Measurements from ENCODE around the gene AP4M1.

AP4M1 gene

GRCh38 chr7:100087055-100087750 is 14.2 kb upstream of the AP4M1 start:
- DNase-seq (ENCODE audit: low read depth in 2 of 2), result no peak

- DNase-seq (ENCODE audit: low read depth in 2 of 2), result no peak
These were observed 13.3 kb upstream of the AP4M1 start for GRCh38 chr7:100088095-100088620.

- peak; percentile 64 to 84 for DNase-seq (ENCODE audit: low read depth in 2 of 2)
These were observed 12.6 kb upstream of the AP4M1 start, which contains the start of gene COPS6 for GRCh38 chr7:100088621-100089457. Gene COPS6, plus strand, starts transcription at chr7:100088969. Its CDS starts 22 bp downstream, at chr7:100088991.

- DNase-seq (ENCODE audit: low read depth in 2 of 2), result no peak
These were observed 11.8 kb upstream of the AP4M1 start for GRCh38 chr7:100089458-100090196.

GRCh38 chr7:100090527-100091410 is 10.7 kb upstream of the AP4M1 start:
- DNase-seq (ENCODE audit: low read depth in 2 of 2), result no peak

GRCh38 chr7:100091411-100092181 is 9.8 kb upstream of the AP4M1 start:
- DNase-seq (ENCODE audit: low read depth in 2 of 2), result no peak

- DNase-seq (ENCODE audit: low read depth in 2 of 2), result no peak
These were observed 8.4 kb upstream of the AP4M1 start for GRCh38 chr7:100093054-100093453.

GRCh38 chr7:100093498-100093897 is 7.9 kb upstream of the AP4M1 start:
- DNase-seq (ENCODE audit: low read depth in 2 of 2), result no peak

GRCh38 chr7:100093925-100094486 is 7.4 kb upstream of the AP4M1 start:
- DNase-seq (ENCODE audit: low read depth in 2 of 2), result no peak

GRCh38 chr7:100095289-100095688 is 6.2 kb upstream of the AP4M1 start:
- no peak for DNase-seq (ENCODE audit: low read depth in 2 of 2)

GRCh38 chr7:100095704-100096103 is 5.7 kb upstream of the AP4M1 start:
- no peak for DNase-seq (ENCODE audit: low read depth in 2 of 2)

GRCh38 chr7:100098913-100099312 is 2.5 kb upstream of the AP4M1 start:
- no peak for DNase-seq (ENCODE audit: low read depth in 2 of 2)

- no peak for DNase-seq (ENCODE audit: low read depth in 2 of 2)
These were observed 2.0 kb upstream of the AP4M1 start for GRCh38 chr7:100099452-100099851.

GRCh38 chr7:100100420-100101015 is 925 bp upstream of the AP4M1 start:
- DNase-seq (ENCODE audit: low read depth in 2 of 2), result peak; percentile 72 to 81

- no peak for DNase-seq (ENCODE audit: low read depth in 2 of 2)
These were observed 1.8 kb downstream of the AP4M1 start for GRCh38 chr7:100102950-100103840.

- no peak for DNase-seq (ENCODE audit: low read depth in 2 of 2)
These were observed 4.1 kb downstream of the AP4M1 start for GRCh38 chr7:100105534-100105933.

GRCh38 chr7:100106633-100107032 is 5.2 kb downstream of the AP4M1 start:
- DNase-seq (ENCODE audit: low read depth in 2 of 2), result no peak

GRCh38 chr7:100107125-100107737 is 5.8 kb downstream of the AP4M1 start:
- DNase-seq (ENCODE audit: low read depth in 2 of 2), result no peak

Measured in stimulated activated CD4-positive, alpha-beta T cell treated with anti-CD3 and anti-CD28 coated beads, Interleukin-15, amount 100 ng/mL, for 48 hours (primary cell).